NCI-H2029 treated with DMSO at 0.1 percent for 48 hours (cell line): Measurements from ENCODE around the gene EML6.
"Not testable (repeated sequence)": the region's sequence is repeated elsewhere in the genome, so short reads cannot be mapped to it uniquely, and the experiment has no call there.

ENCODE experiments used
- DNase-seq: peaks from one replicate; lab custom pipeline; 2025; lab: John Stamatoyannopoulos, UW

EML6 gene

GRCh38 chr2:54965425-54965824, 242.0 kb downstream of the EML6 start:
- no peak for DNase-seq

GRCh38 chr2:54966165-54966832, 242.8 kb downstream of the EML6 start:
- no peak for DNase-seq

GRCh38 chr2:54966837-54967236, 243.4 kb downstream of the EML6 start:
- no peak for DNase-seq

GRCh38 chr2:54967269-54967668, 243.8 kb downstream of the EML6 start:
- DNase-seq, result no peak

- DNase-seq, result no peak
Observed at GRCh38 chr2:54967759-54968365, 244.4 kb downstream of the EML6 start.

GRCh38 chr2:54968561-54969218, 245.2 kb downstream of the EML6 start:
- DNase-seq, result no peak

- peak; percentile 32 for DNase-seq
Observed at GRCh38 chr2:54969295-54969939, 246.0 kb downstream of the EML6 start.

GRCh38 chr2:54969940-54970338, 246.5 kb downstream of the EML6 start:
- no peak for DNase-seq

- no peak for DNase-seq
Observed at GRCh38 chr2:54975175-54975574, 251.7 kb downstream of the EML6 start.

GRCh38 chr2:54975598-54976492, 252.4 kb downstream of the EML6 start:
- no peak for DNase-seq

- no peak for DNase-seq
Observed at GRCh38 chr2:54977149-54977548, 253.7 kb downstream of the EML6 start.

GRCh38 chr2:54979321-54980044, 256.0 kb downstream of the EML6 start:
- peak; percentile 10 for DNase-seq

- DNase-seq, result no peak
Observed at GRCh38 chr2:54981385-54981784, 257.9 kb downstream of the EML6 start.

GRCh38 chr2:54983345-54984220, 260.1 kb downstream of the EML6 start:
- DNase-seq, result no peak

GRCh38 chr2:54984476-54984875, 261.0 kb downstream of the EML6 start:
- DNase-seq, result no peak

GRCh38 chr2:54986264-54986663, 262.8 kb downstream of the EML6 start:
- no peak for DNase-seq

GRCh38 chr2:54988612-54989011, 265.1 kb downstream of the EML6 start:
- DNase-seq, result no peak

- not testable (repeated sequence) for DNase-seq
Observed at GRCh38 chr2:54990694-54991093, 267.2 kb downstream of the EML6 start.

GRCh38 chr2:54995553-54995952, 272.1 kb downstream of the EML6 start:
- no peak for DNase-seq

GRCh38 chr2:54997826-54998225, 274.4 kb downstream of the EML6 start:
- no peak for DNase-seq
